ENCODE results near the gene SERPINB1. TPM values are rescaled to one million over a fixed set of nuclear protein-coding genes. Genes with fewer than 3 reads are reported as not detected.

Gene SERPINB1
- total RNA-seq, 1 donor from 2014 or later = 9.4 TPM

- H3K27me3 Mint-ChIP-seq (ENCODE audit: insufficient read depth, low read depth) = peaks cover 6% of the 10 kb centered on the region
- peaks cover 7% of the 10 kb centered on the region for H3K4me1 Mint-ChIP-seq
- Histone ChIP-seq H3K79me2 (ENCODE audit: low read depth) (peaks cover 13% of the 10 kb centered on the region), H3K4me2 (no peak overlapping the region), H3K27ac (no peak overlapping the region), H3K9ac (no peak overlapping the region), H3K4me1 (peaks cover 6% of the 10 kb centered on the region), H3F3A (ENCODE audit: low read depth) (peaks cover 4% of the 10 kb centered on the region), H3K36me3 (no peaks in the 10 kb centered on the region), H3K4me3 (no peak overlapping the region), H3K27me3 (no peaks in the 10 kb centered on the region), H3K9me3 (ENCODE audit: low read depth) (no peaks in the 10 kb centered on the region), H2AFZ (replicated peaks) (no peak overlapping the region), H4K20me1 (ENCODE audit: low read depth) (peaks cover 27% of the 10 kb centered on the region)
- H3K9me3 Mint-ChIP-seq = no peaks in the 10 kb centered on the region
- no peak overlapping the region for H3K4me3 Mint-ChIP-seq
- TF ChIP-seq, protein P1, sequence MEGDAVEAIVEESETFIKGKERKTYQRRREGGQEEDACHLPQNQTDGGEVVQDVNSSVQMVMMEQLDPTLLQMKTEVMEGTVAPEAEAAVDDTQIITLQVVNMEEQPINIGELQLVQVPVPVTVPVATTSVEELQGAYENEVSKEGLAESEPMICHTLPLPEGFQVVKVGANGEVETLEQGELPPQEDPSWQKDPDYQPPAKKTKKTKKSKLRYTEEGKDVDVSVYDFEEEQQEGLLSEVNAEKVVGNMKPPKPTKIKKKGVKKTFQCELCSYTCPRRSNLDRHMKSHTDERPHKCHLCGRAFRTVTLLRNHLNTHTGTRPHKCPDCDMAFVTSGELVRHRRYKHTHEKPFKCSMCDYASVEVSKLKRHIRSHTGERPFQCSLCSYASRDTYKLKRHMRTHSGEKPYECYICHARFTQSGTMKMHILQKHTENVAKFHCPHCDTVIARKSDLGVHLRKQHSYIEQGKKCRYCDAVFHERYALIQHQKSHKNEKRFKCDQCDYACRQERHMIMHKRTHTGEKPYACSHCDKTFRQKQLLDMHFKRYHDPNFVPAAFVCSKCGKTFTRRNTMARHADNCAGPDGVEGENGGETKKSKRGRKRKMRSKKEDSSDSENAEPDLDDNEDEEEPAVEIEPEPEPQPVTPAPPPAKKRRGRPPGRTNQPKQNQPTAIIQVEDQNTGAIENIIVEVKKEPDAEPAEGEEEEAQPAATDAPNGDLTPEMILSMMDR (IDR thresholded peaks at IDR 0.05) = no peak
- no peak for TF ChIP-seq EZH2phosphoT487 (IDR thresholded peaks at IDR 0.05)
- TF ChIP-seq EZH2 (IDR thresholded peaks at IDR 0.05) = no peak
- H3K36me3 Mint-ChIP-seq = peaks cover 33% of the 10 kb centered on the region
- no peak overlapping the region for H3K27ac Mint-ChIP-seq
- no peak for DNase-seq (ENCODE audit: low spot score)
These were observed 55.4 kb downstream of the SERPINB1 start for GRCh38 chr6:2786269-2786668.

DNA sequence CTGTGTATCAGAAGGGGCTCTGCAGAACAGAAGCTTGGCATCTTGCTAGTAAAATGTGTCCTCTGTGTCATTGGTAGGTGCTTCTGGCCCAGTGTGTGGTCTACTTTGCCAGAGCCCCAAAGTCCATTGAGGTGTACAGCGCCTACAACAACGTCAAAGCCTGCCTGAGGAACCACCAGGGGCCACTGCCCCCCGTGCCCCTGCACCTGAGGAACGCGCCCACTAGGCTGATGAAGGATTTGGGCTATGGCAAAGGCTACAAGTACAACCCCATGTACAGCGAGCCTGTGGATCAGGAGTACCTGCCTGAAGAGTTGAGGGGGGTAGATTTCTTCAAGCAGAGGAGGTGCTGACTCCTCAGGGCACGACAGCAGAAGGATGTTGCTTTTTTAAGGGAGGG is 56.7 kb downstream of the SERPINB1 start:
- Histone ChIP-seq H3K4me2 (no peak overlapping the region), H3K4me1 (peaks cover 6% of the 10 kb centered on the region), H3F3A (ENCODE audit: low read depth) (no peaks in the 10 kb centered on the region), H3K9me3 (ENCODE audit: low read depth) (no peaks in the 10 kb centered on the region), H3K4me3 (no peak overlapping the region), H4K20me1 (ENCODE audit: low read depth) (peaks cover 27% of the 10 kb centered on the region), H3K36me3 (no peaks in the 10 kb centered on the region), H3K27ac (no peak overlapping the region), H3K79me2 (ENCODE audit: low read depth) (peaks cover 13% of the 10 kb centered on the region), H3K27me3 (no peaks in the 10 kb centered on the region), H2AFZ (replicated peaks) (no peak overlapping the region), H3K9ac (no peak overlapping the region)
- Mint-ChIP-seq H3K4me3 (no peak overlapping the region), H3K36me3 (peaks cover 36% of the 10 kb centered on the region), H3K4me1 (peaks cover 18% of the 10 kb centered on the region), H3K27me3 (ENCODE audit: insufficient read depth, low read depth) (peaks cover 5% of the 10 kb centered on the region), H3K27ac (no peak overlapping the region), H3K9me3 (no peaks in the 10 kb centered on the region)
- no peak for DNase-seq (ENCODE audit: low spot score)
- no peak for TF ChIP-seq EZH2phosphoT487 (IDR thresholded peaks at IDR 0.05)
- TF ChIP-seq EZH2 (IDR thresholded peaks at IDR 0.05) = no peak
- TF ChIP-seq, protein P1 (IDR thresholded peaks at IDR 0.05) = no peak

GRCh38 chr6:2784061-2784460 is 57.6 kb downstream of the SERPINB1 start:
- no peak overlapping the region for H3K4me3 Mint-ChIP-seq
- Histone ChIP-seq H3K36me3 (no peaks in the 10 kb centered on the region), H4K20me1 (ENCODE audit: low read depth) (peaks cover 27% of the 10 kb centered on the region), H3F3A (ENCODE audit: low read depth) (no peaks in the 10 kb centered on the region), H3K27me3 (no peaks in the 10 kb centered on the region), H3K79me2 (ENCODE audit: low read depth) (peaks cover 13% of the 10 kb centered on the region), H3K4me2 (no peak overlapping the region), H3K9me3 (ENCODE audit: low read depth) (no peaks in the 10 kb centered on the region), H3K9ac (no peak overlapping the region), H3K4me1 (peaks cover 6% of the 10 kb centered on the region), H3K27ac (no peak overlapping the region), H3K4me3 (no peak overlapping the region), H2AFZ (replicated peaks) (no peak overlapping the region)
- peaks cover 20% of the 10 kb centered on the region for H3K4me1 Mint-ChIP-seq
- H3K27ac Mint-ChIP-seq = no peak overlapping the region
- TF ChIP-seq, protein P1 (IDR thresholded peaks at IDR 0.05) = no peak
- TF ChIP-seq EZH2 (IDR thresholded peaks at IDR 0.05) (no peak), EZH2phosphoT487 (IDR thresholded peaks at IDR 0.05) (no peak)
- peaks cover 41% of the 10 kb centered on the region for H3K36me3 Mint-ChIP-seq
- H3K27me3 Mint-ChIP-seq (ENCODE audit: insufficient read depth, low read depth) = peaks cover 5% of the 10 kb centered on the region
- H3K9me3 Mint-ChIP-seq = no peaks in the 10 kb centered on the region
- no peak for DNase-seq (ENCODE audit: low spot score)

Measured in neural progenitor cell (in vitro differentiated cells).